G401 (cell line): ENCODE results near the gene PSRC1. TPM values are rescaled to one million over a fixed set of nuclear protein-coding genes. Genes with fewer than 3 reads are reported as not detected.

Experiments
- DNase-seq: peaks from one replicate; pipeline ENCODE4 v3.0.0-alpha.2; 2015; ENCODE audit warnings: low spot score
- in situ Hi-C: cut with HindIII; loops from 2 replicates; pipeline ENCODE4 v1.10.0; 2016; ENCODE audit warnings: low sequenced_read_pairs, mixed read lengths
- total RNA-seq: library from RNA; depleted of rRNA; stranded (reverse); fragments of >200 nt; shearing (Covaris generic); gene quantifications from 2 replicates; pipeline ENCODE4 v1.2.3, GENCODE V29; 2014

The PSRC1 gene
- total RNA-seq, 1 experiment from 2014 or later, result 58.2 TPM

DNA sequence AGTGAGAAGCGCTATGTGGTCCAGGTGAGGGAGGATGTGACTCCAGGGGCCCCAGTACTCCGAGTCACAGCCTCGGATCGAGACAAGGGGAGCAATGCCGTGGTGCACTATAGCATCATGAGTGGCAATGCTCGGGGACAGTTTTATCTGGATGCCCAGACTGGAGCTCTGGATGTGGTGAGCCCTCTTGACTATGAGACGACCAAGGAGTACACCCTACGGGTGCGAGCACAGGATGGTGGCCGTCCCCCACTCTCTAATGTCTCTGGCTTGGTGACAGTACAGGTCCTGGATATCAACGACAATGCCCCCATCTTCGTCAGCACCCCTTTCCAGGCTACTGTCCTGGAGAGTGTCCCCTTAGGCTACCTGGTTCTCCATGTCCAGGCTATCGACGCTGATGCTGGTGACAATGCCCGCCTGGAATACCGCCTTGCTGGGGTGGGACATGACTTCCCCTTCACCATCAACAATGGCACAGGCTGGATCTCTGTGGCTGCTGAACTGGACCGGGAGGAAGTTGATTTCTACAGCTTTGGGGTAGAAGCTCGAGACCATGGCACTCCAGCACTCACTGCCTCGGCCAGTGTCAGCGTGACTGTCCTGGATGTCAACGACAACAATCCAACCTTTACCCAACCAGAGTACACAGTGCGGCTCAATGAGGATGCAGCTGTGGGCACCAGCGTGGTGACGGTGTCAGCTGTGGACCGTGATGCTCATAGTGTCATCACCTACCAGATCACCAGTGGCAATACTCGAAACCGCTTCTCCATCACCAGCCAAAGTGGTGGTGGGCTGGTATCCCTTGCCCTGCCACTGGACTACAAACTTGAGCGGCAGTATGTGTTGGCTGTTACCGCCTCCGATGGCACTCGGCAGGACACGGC, 31.4 kb downstream of the PSRC1 start:
- in situ Hi-C loops, result no loop called here
- no peak for DNase-seq

DNA sequence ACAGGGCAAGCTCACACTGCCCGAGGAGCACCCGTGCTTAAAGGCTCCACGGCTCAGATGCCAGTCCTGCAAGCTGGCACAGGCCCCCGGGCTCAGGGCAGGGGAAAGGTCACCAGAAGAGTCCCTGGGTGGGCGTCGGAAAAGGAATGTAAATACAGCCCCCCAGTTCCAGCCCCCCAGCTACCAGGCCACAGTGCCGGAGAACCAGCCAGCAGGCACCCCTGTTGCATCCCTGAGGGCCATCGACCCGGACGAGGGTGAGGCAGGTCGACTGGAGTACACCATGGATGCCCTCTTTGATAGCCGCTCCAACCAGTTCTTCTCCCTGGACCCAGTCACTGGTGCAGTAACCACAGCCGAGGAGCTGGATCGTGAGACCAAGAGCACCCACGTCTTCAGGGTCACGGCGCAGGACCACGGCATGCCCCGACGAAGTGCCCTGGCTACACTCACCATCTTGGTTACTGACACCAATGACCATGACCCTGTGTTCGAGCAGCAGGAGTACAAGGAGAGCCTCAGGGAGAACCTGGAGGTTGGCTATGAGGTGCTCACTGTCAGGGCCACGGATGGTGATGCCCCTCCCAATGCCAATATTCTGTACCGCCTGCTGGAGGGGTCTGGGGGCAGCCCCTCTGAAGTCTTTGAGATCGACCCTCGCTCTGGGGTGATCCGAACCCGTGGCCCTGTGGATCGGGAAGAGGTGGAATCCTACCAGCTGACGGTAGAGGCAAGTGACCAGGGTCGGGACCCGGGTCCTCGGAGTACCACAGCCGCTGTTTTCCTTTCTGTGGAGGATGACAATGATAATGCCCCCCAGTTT, 32.3 kb downstream of the PSRC1 start:
- DNase-seq, result no peak
- in situ Hi-C loops, result no loop called here

DNA sequence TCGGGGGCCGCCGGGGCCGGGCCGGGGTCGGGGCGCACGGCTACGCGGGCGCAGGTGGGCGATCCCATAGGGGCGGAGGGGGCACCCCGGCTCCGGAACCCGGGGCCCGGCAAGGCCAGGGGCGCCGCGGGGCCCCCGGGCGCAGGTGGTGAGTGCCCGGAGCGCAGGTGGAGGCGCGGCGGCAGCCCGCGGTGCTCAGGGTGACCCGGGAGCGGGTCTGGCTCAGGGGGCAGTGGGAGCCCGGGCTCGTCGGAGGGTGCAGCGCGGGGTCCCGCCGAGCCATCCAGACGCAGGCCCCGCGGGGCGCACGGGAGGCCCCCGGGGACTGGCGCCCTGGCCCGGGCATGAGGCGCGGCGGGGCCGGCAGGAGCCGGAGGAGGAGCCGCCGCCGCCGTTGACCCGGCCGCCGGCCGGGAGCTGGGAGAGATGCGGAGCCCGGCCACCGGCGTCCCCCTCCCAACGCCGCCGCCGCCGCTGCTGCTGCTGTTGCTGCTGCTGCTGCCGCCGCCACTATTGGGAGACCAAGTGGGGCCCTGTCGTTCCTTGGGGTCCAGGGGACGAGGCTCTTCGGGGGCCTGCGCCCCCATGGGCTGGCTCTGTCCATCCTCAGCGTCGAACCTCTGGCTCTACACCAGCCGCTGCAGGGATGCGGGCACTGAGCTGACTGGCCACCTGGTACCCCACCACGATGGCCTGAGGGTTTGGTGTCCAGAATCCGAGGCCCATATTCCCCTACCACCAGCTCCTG, 33.1 kb downstream of the PSRC1 start:
- in situ Hi-C loops, result no loop called here
- peak; percentile 25 for DNase-seq

DNA sequence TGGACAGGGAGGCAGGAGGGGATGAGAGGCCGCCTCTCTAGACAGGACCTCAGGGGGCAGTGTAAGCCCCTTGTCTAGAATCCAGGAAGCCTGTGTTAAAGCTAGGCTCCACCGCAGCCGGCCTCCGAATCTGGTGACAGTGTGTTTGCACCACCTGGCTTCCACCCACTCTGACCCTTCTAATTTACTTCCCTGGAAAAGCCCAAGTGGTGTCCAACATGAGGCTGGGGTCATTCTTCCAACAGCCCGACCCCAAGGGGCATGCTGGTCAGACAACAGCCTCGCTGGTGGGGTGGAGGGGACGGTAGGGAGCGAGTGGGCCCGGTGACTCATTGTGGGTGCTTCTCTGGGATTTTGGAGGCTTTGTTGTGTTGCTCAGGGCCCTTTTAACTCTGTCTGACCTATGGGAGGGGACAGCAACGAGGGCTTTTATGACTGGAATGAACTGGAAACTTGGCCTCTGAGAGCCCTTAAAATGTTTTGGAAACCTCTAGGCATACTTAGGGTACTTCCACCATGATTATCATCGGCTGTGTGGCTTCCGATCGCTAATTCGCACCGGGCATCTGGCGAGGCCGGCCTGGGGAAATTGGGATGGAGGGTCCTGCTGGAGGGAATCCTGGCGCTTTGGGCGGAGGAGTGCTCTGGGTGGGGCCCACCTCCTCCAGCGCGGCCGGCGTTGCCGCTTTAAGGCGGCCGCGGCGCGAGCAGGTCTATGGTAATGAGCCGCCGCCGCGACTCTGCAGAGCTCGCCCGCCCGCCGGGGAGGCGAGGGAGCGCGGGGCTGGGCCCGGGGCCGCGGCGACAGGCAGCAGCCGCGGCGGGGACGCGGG, 33.9 kb downstream of the PSRC1 start, which contains the start of gene CELSR2:
CELSR2 (plus strand) TSS at position 743 of the 833 bp plus-strand sequence. CDS start 541 bp downstream, outside the sequence.
- in situ Hi-C loops, result no loop called here
- DNase-seq, result peak; percentile 70

DNA sequence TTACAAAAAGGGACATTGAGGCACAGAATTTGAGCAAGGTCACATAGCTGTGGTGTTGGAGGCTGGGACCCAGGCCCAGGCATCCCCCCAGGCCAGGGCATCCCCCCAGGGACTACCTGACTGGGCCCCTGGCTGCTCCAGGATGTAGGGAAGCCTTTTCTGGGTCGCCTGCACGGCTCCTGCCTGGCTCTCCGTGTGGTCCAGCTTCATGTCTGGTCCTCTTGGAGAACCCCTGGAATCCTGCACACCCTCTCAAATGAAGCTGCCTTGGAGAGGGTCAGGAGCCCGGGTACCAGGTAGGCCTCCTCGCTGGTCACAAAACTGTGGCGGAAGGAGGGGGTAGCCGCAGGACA, 34.5 kb downstream of the PSRC1 start:
- DNase-seq, result no peak
- in situ Hi-C loops, result no loop called here

DNA sequence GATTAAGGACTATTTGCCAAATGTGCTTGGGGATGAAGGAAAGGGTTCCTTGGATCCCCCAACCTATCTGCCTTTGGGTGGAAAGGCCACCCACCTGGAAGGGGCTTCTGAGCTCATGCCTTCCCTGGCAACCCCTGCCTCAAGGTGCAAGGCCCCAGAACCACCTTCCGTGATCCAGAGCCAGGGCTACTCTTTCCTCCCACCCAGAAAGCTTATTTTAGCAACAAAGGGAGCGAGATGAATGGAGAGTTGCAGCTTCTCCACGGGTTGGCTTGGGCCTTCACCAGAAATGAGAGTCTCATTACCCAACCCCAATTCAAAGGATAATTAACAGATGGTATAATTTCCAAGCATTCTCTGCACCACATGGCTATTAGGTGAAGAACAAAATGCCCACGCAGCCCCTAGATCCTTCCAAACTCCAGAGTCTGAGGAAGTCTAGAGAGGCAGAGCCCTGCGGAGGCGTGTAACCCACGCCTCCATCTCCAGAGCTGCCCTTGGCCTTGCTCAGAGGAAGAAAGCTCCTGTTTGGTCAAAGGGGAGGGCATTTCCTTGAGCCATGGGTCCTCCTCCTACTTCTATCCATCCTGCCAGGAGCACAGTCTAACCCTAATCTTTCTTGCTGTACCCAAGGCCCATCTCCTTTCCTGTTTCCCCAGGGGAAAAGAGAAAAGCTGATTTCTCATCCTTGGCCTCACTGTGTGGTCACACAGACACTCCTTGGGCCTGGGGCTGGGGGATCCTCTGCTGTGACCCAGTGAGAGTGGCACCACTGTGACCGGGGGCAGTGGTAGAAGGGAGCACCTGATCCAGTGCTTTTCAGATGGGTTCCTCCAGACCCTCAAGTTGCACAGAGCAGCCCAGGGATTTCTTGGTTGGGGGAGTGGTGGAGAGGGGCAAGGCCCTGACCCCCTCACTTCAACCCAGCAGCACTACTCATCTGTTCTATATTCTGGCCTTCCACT, 35.3 kb downstream of the PSRC1 start:
- in situ Hi-C loops, result no loop called here
- peak; percentile 66 for DNase-seq

DNA sequence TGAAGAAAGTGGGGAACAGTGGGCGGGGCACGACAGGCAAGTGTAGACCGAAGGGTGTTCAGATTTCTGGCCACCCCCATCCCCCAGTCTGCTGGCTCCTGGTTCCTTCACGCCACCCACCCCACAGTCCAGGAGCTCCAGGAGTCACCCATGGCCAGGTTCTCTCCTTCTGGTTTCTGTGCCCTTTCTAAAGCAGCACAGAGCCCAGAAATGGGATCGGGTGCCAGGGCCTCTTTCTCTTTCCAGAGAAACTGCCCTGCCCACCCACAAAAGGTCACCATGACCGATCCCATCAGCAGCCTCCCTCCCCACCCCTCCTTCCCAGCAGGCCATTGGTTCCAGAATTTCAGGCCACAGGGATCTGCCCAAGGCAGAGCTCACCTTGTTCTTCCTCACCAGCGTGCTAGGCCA, 36.8 kb downstream of the PSRC1 start:
- no peak for DNase-seq
- in situ Hi-C loops, result no loop called here

DNA sequence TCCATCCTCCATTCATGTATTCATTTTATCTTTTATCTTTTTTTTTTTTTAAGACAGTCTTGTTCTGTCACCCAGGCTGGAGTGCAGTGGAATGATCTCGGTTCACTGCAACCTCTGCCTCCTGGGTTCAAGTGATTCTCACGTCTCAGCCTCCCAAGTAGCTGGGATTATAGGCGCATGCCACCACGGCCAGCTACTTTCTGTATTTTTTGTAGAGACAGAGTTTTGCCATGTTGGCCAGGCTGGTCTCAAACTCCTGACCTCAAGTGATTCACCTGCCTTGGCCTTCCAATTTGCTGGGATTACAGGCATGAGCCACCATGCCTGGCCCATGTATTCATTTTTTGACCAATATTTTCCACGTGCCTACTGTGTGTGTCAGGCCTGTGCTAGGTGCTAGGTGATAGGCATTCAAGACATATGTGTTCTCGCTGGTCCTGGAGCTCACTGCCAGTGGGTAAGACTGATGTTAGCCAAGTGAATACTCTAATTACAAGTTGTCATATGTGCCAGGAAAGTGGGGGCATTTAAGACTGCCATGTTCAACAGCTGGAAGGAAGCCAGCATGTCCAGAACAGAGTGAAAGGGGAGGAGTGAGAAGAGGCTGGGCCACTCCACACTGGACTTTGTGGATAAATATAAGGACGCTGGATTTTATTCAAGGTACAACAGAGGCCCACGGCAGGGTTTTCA, 38.9 kb downstream of the PSRC1 start:
- DNase-seq, result no peak

DNA sequence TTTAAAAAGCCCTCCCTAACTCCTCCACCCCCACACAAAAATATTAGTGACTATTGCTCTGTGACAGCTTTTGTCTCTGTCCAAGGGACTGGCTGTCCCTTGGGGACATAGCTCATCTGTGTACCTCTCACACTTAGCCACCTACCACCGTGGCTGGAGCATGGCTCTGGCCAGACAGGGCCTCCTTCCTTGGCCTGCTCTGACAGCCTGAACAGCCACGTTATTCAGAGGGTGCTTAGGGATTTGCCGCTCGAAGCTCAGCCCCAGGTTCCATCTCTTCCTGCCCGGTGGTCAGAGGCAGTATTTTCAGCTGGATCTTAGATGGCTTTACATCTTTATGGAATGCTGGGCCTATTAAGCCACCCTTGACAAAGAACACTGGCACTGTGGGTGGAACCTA, 39.7 kb downstream of the PSRC1 start:
- no peak for DNase-seq
- in situ Hi-C loops, result no loop called here

More for the DNA sequence above, 38.9 kb downstream of the PSRC1 start:
- in situ Hi-C loops, result no loop called here

DNA sequence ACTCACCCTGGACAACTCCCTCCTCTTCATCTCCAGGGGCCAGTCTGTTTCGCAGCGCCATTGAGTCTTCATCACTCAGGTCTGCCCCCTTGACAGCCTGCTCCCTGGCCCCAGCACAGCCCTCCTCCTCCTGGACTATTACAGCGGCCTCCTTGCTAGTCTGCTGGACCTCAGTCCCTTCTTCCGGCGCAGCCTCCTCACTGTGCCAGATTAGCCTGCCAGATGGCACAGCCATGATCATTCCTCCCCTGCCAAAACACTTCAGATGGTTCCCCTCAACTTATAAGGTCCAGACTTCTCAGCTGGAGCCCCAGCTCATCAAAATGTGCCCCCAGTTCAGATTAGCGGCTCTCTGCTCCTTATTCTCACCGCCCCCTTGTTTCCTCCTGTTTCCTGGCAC, 40.6 kb downstream of the PSRC1 start:
- in situ Hi-C loops, result no loop called here
- DNase-seq, result peak; percentile 92

DNA sequence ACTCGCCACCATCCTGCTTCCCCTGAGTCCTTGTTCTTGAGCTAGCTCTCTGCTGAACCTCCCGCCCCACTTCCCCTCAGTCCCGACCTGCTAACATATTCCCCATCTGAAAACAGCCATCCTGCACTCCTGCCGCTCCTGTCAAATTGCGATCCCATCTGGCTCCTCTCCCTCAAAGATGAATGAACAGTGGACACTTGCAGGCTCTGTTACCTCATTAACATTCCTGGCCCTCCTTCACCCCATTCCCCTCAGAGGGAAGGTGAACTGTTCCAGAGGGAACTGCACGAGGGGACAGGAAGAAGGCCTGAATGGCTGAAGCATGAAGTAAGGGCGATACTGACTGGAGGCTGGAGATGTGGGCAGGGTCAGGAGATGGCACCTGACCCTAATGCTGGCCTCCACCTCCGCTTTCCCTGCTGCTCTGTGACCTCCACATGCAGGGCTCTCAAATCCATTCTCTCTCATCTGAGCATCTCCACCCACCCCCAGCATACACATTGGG, 41.1 kb downstream of the PSRC1 start:
- in situ Hi-C loops, result no loop called here
- peak; percentile 77 for DNase-seq

DNA sequence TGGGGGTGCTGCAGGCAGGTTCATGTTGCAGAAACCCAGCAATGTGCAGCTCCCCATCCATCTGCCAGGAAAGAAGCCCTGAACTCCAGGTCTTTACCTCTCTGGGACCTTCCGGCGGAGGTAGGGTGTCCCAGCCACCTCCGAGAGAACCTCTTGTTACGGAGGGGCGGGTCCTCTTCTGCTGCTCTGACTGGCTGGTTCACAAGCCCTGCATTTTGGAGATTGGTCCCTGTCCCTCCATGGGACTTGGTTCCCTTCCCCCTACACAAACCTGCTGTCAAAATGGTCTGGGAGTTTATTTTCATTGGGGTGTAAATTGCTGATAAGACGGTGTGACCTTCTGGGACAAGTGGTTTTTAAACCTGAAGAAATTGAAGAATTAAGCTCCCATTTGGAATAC, 41.6 kb downstream of the PSRC1 start:
- in situ Hi-C loops, result no loop called here
- peak; percentile 44 for DNase-seq

DNA sequence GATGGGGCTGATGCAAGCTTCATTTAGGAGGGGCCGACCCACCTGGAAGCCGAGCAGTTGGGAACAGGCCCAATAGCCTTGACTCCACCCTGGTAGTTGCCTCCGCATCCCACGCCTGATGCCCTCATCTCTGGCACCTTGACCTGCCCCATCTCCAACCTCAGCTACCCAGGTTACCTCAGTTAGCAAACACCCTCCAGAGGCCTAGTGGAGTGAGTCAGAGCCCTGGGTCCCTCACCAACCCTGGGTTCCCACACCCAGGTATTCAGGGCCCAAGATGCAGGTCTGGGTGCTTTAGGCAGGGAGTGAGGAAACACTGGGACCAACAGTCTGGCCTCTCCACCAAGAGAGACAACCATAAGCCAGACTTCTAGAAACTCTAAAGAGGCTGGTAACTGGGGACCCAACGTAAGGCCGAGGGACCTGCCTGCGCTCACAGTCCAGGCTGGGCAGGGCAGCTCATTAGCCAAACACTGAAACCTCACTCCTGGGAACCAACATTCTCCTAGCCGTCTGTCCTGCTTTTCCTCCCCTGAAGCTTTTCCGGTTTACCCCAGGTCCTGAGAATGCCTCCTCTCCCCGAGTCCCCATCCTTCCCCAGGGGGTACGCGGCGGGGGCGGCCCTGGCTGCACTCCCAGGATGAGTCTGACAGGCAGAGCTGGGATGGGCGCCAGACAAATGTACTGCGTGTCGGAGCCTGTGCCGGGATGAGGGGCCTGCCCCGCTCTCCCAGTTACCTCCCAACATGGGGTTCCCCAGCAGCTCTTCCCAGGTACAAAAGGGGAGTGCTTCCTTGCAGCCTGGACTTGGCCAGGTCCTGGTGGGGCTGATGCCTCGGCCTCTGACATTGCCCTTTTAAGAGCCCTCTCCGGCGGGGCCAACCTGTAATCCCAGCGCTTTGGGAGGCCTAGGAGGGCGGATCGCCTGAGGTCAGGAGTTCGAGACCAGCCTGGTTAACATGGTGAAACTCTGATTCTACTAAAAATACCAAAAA, 42.5 kb downstream of the PSRC1 start:
- peak; percentile 63 for DNase-seq
- in situ Hi-C loops, result no loop called here

DNA sequence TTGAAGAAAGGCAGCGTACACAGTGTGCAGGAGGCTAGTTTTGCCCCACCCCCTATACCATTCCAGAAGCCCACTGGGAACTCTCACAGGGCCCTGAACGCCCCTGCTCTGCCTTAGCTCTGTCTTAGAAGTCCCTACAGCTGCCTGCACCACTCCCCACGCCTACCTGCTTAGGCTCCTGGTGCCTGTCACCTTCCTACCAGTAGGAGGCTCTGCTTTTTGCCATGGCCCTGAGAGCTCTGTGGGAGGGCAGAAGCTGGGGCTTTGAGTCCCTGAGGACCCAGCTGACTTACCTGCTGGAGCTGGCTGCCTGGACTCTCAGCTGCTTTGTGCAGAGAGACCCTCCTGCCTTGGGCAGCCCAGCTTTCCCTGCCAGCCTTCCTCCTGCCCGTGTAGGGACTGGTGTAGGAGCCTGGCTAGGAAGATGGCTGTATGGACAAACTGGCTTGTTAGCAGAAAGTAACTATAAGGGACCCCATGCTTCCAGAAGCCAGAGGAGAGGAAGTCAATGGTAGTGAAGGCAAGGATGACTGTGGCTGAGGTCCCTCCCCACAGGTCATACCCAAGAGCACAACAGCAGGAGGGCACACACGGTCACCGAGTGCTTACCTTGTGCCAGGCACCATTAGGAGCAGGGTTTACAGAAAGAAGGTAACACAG, 43.4 kb downstream of the PSRC1 start:
- in situ Hi-C loops, result no loop called here
- peak; percentile 43 for DNase-seq

DNA sequence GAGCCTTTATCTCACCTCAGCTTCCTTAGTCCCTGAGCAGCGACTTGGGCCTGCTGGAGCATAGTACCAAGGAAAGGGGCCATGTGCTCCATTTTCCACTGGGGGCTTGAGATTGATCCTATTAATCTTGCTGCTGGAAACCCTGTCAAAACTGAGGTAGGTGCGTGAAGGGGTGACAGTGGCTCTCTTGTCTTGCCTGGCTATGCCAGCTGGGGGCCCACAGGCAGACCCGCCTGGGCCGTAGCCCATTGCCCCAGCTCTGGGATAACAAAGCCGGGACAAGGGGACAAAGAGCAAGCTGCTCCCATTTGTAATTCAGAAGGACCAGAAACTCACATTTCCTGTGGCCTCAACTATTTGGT, 43.9 kb downstream of the PSRC1 start:
- no peak for DNase-seq
- in situ Hi-C loops, result no loop called here
